Posterior cingulate gyrus (tissue), 11 donors: ENCODE results near the gene FRMD8.

Experiments used
- DNase-seq, 10 donors: peaks; one replicate each; pipeline versions ENCODE4 v3.0.0 to v3.0.0-alpha.2; 2020 to 2021; ENCODE audit warnings: mixed read lengths in 3 of 10
- intact Hi-C: fragments of 100-400 bp; cut with DNase I; formaldehyde crosslinking; loops from one replicate; pipeline ENCODE4 v1.15.1; 2023

The FRMD8 gene

DNA sequence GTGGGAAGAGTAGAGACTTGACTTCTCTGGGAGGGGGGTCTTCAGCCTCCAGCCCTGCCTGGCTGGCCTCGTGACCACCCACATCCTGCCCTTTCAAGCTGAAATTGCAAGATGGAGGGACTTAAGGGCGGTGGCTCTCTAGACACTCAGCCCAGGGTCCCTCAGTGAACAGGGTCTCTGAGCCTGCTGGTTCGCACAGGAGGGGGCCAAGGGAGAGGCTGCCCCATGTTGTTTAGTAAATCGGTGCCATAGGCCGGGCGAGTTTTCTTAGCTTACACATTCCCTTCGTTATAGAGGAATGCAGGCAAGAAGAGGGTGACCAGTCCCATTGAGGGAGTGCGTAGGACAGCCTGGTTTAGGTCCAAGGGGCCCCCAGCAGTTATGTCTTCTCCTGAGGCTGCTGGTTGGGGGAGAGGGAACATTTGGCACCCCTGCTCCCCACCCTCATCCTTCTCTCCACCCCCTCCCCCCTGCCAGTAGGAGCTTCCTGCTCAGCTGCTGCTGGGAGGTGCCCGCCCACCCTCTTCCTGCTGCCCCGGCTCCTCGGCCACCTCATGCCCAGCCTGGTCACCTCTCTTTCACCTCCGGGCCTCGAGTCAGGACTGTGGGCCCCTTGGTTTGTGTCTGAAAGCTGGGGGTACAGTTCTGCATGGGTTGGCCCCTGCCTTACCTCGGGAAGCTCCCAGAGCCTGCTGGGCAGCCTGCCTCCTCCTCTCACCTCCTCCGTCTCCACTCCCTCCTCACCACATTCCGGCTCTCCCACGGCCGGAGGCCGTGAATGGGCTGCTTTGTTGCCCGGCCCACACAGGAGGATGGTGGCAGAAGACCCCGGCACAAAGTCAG, 3.9 kb downstream of the FRMD8 start:
- DNase-seq: peak in 1 of 10 donors; percentile 79
- intact Hi-C loops: no loop called here

DNA sequence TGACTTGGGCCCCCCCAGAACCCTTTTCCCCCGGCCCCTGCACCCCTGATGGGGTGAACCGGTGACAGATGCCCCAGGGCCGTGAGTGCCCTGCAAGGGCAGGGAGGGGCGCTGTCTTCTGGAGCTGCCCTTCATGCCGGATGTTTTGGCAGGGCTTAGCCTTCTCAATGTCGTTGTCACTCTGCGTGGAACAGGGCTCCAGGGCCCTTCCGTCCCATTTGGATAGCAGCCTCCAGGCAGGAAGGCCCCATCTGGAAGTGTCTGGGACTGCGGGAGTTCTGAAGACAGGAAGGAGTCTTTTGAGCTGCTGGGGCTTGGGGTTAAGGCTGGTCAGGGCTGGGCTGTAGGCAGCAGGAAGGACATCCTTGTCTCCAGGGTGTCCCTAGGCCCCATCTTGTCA, 4.6 kb downstream of the FRMD8 start:
- peak in 1 of 10 donors; percentile 81 for DNase-seq
- intact Hi-C loops: no loop called here

GRCh38 chr11:65392186-65392829, 5.9 kb downstream of the FRMD8 start:
- intact Hi-C loops: no loop called here
- DNase-seq: peak in 1 of 10 donors; percentile 61

DNA sequence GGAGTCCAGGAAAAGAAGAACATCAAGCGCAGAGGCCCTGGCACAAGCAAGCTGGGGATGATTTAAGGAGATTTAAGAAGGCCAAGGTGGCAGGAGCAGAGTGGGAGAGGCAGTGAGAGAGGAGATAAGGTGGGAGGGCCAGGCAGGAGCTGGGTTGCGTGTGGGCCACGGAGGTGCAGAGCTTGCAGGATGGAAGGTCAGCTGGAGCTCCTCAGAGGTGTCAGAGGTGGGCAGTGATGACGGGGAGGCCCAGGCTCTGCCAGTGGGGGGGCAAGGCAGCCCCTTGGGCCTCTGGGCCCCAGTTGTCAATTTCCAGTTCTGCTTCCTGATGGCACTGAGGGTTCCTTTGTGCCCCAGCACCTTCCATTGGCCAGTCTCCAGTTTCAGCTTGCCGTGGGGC, 6.5 kb downstream of the FRMD8 start:
- intact Hi-C loops: no loop called here
- DNase-seq: peak in 1 of 10 donors; percentile 63

DNA sequence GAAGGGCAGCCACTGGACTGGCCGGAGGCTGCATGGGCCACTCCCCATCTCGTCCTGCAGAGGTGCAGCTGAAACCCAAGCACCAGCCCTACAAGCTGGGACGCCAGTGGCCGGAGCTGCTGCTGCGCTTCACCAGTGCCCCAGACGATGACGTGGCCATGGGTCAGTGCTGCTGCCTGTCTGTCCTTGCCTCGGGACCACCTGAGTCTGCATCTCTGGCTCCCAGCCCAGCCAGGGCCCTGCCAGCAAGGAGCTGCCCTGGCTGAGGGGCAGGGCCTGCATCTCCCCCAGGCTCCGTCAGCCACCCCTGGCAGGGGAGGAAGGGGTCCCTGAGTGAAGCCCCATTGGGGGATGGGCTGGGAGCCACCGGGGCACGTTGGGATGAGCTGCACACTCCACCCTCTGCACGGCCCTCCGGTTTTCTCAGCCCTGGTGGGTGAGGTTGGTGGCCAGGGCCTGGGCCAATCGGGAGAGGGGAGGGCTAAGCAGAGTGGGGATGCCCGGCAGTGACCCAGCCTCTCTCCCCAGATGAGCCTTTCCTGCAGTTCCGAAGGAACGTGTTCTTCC, 7.2 kb downstream of the FRMD8 start:
- peak in 1 of 10 donors; percentile 80 for DNase-seq
- intact Hi-C loops: no loop called here

DNA sequence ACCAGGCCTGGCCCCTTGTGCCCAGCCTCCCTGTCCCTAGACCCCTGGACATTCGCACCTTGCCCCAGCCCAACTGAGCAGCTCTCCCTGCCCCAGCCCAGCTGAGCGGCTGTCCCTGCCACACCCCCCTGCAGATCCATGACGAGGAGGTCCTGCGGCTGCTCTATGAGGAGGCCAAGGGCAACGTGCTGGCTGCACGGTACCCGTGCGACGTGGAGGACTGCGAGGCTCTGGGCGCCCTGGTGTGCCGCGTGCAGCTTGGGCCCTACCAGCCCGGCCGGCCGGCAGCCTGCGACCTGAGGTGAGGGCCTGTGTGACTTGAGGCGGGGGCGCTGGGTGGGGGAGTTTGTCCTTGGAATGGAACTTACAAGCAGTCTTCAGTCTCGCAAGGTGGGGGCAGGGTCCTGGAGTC, 7.7 kb downstream of the FRMD8 start:
- no peak for DNase-seq
- intact Hi-C loops: no loop called here

- intact Hi-C loops: no loop called here
- no peak for DNase-seq
These were observed 9.6 kb downstream of the FRMD8 start for GRCh38 chr11:65395961-65396530.

DNA sequence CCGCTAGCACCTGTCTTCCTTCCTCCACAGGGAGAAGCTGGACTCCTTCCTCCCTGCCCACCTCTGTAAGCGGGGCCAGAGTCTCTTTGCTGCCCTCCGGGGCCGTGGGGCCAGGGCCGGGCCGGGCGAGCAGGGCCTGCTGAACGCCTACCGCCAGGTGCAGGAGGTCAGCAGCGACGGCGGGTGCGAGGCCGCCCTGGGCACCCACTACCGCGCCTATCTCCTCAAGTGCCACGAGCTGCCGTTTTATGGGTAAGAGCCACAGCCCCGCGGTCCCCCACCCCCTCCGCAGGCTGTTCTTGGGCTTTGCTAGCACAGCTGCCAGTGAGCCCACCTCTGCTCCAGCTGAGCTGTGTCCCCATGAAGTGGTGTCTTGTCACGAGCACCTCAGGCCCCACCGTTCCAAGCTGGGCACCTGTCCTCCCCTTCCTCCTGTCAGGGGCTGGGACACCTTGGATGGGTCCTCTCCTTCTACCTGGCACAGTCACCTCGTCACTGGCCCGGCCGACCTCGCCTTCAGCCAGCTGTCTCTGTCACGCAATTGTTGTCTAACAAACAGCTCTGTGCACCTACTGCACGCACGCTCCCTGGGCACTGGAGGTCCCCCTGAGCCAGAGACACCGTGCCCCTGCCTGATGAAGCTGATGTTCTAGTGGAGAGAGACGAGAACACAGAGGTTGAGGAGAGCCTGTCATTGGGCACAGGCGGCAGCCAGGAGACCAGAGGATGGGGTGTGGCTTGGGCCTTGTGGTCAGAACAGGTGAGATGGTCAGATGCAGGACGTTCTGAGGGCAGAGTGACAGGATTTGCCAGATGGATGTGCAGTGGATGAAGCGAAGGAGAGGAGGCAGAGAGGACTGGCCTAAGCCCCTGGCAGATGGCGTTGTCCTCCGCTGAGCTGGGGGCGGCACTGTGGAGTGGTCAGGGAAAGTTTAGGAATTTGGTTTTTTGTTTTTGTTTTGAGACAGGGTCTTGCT, 10.6 kb downstream of the FRMD8 start:
- intact Hi-C loops: no loop called here
- no peak for DNase-seq

- peak in 1 of 10 donors; percentile 13 for DNase-seq
- intact Hi-C loops: no loop called here
These were observed 12.0 kb downstream of the FRMD8 start for GRCh38 chr11:65398362-65398910.

DNA sequence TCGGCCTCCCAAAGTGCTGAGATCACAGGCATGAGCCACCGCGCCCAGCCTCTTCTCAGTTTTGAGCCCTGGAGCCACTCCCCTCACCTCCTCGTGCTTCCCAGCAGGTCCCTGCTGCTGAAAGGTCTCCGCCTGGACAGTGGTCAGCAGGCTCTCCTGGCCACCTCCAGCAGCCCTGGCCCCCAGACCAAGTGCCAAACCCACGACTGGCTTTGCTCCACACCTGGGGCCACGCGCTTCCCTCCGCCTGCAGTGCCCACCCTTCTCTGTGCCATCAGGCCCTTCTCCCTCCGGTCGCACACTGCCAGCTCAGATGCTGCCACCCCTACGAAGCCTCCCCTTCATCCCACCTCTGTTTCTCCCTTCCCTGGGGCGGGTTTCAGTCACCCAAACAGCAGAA, 12.8 kb downstream of the FRMD8 start:
- DNase-seq: no peak
- intact Hi-C loops: no loop called here

DNA sequence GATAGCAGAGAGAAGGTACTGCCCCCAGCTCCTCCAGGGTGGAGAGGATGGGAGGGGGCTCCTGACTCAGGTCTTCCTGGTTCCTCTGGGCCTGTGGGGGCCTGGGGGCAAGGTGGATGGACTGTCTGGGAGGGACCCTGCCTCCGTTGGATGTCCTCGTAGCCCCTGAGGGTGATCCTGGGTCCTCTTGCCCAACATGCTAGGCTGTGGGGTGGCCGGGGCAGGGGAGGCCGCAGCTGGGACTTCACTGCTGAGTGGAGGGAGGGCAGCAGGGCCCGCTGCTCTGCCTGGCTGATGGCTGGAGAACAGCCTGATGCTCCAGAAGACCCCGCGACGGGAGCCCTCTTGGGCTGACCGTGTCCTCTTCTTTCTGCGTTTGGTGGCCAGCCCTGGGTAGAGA, 13.4 kb downstream of the FRMD8 start:
- no peak for DNase-seq
- intact Hi-C loops: no loop called here

GRCh38 chr11:65400307-65401072, 14.1 kb downstream of the FRMD8 start:
- no peak for DNase-seq
- intact Hi-C loops: no loop called here

DNA sequence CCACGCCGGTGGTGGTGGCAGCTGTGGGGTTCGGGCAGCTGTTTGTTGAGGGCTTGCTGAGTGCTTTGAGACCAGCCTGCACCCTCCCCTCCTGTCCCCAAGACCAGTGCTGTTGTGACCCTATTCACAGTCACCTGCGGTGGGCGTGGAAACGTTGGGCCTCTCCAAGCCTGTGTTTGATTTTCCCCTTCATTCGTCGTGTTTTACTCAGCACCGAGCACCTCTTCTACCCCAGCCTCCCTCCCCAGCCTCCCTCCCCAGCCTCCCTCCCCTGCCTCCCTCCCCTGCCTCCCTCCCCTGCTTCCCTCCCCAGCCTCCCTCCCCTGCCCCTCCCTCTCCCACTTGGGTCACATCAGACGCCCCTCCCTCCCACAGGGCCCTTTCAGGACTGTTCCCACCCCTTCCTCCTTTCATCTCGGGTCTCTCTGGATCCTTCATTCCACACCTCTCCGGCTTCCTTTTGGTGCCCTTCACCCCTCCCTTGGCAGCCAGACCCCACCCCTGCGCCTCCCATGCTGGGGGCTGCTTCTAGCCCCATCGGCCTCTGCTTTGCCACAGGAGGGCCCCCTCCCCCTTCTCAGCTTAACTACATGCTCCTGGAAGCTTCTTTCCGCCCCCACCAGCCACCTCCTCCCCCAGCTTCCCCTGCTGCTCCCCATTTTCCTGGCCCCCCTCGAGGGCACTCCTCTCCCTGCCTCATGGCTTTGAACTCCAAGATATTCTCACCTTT, 14.8 kb downstream of the FRMD8 start:
- intact Hi-C loops: no loop called here
- DNase-seq: no peak

DNA sequence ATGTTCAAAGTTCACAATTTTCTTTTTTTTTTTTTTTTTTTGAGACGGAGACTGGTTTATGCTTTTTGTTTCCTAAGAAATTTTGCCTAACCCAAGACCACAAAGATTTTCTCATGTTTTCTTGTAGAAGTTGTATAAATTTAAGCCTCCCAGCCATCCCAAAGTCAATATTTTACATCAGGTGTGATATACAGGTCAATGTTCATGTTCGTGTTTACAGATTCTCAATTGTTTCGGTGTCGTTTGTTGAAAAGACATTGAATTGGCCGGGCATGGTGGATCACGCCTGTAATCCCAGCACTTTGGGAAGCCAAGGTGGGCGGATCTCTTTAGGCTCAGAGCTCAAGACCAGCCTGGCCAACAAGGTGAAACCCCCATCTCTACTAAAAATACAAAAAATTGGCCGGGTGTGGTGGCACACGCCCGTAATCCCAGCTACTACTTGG, 15.4 kb downstream of the FRMD8 start:
- intact Hi-C loops: no loop called here
- no peak for DNase-seq

- intact Hi-C loops: no loop called here
- no peak for DNase-seq
These were observed 16.4 kb downstream of the FRMD8 start for GRCh38 chr11:65402790-65403189.

DNA sequence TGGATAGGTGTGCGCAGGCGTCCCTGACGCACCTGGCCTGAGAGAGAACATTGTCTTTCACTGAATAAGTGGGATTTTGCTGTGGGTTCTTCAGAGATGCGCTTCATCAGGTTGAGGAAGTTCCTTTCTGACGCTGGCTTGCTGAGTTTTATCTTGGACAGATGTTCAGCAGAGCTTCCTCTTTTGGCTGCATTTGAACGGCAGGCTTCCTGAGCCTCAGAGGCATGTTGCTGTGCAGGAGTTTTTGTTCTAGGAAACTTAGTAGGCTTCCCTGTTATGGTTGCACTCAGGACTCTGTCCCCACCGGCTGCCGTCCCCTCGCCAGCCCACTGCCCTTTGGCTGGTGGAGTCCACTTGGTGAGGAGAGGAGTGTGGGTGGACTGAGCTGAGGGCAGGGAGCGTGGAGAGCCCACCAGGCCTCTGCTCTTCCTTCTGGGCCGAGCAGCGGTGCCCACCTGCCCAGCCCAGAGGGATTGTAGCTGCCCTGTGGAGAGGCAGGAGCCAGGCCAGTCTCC, 17.2 kb downstream of the FRMD8 start:
- no peak for DNase-seq
- intact Hi-C loops: no loop called here

GRCh38 chr11:65404210-65404609, 17.8 kb downstream of the FRMD8 start:
- DNase-seq: peak in 1 of 10 donors; percentile 65
- intact Hi-C loops: no loop called here
